Measurements from ENCODE around the gene ACP2.
A peak's percentile ranks its signal among the peaks of the same experiment; 100 is the strongest.
"Not testable (repeated sequence)": the region's sequence is repeated elsewhere in the genome, so short reads cannot be mapped to it uniquely, and the experiment has no call there.

Gene ACP2

DNA sequence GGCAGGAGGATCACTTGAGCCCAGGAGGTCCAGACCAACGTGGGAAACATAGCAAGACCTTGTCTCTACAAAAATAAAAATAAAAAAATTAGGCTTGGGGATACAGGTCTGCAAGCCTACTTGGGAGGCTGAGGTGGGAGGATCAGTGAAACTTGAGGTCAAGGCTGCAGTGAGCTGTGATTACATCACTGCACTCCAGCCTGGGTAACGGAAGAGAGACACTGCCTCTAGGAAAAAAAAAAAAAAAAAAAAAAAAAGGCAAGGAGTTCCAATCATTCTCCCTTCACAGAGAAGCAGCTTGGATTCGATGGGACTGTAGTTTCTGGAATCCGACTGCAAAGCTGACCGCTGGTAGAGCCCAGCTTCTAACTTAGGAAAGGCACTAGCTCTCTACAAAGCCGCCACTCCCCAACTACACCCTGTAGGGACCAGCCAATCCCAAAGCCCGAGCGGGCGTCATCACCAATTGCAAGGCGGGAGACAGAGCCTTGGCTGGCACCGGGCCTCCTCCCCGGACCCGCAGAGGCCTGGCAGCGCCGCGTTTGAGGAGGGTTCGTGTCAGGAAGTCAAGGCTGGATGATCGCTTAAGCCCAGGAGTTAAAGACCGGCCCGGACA, 34.6 kb downstream of the ACP2 start:
- Histone ChIP-seq H3K4me3 (ENCODE audit: low read length) (peak overlapping the region; percentile 71), H3K36me3 (ENCODE audit: insufficient read depth, low read length) (peaks cover 6% of the 10 kb centered on the region), H3K9ac (ENCODE audit: low read depth, low read length) (peak overlapping the region; percentile 87)

DNA sequence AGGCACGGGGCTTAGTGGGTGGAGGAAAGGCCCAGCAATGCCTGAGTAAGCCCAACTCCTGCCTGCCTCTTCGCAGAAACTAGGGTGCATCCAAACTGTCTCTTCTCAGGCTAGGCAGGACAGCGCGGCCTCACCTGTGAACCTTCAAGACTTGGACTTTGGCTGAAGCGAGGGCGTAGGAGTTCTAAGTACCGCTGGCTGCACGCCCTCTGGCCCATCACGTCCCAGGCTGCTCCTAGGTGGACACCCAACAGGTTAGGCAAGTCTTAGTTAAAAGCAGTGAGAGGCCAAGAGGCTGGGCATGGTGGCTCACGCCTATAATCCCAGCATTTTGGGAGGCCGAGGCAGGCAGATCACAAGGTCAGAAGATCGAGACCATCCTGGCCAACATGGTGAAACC, 35.7 kb downstream of the ACP2 start:
- Histone ChIP-seq H3K4me1 (ENCODE audit: control insufficient read depth, insufficient read depth, low read length) (peaks cover 25% of the 10 kb centered on the region), H3K4me3 (ENCODE audit: low read length) (no peak overlapping the region), H3K9me3 (replicated peaks; ENCODE audit: low read length) (no peaks in the 10 kb centered on the region), H3K36me3 (ENCODE audit: insufficient read depth, low read length) (peaks cover 2% of the 10 kb centered on the region), H3K9ac (ENCODE audit: low read depth, low read length) (no peak overlapping the region), H3K4me2 (ENCODE audit: low read length) (no peak overlapping the region), H3K27me3 (ENCODE audit: control insufficient read depth, insufficient read depth, low read length) (no peaks in the 10 kb centered on the region)

More for the DNA sequence above, 34.6 kb downstream of the ACP2 start:
- Histone ChIP-seq H3K27me3 (ENCODE audit: control insufficient read depth, insufficient read depth, low read length) (no peaks in the 10 kb centered on the region), H3K4me2 (ENCODE audit: low read length) (peak overlapping the region; percentile 84), H3K9me3 (replicated peaks; ENCODE audit: low read length) (no peaks in the 10 kb centered on the region), H3K4me1 (ENCODE audit: control insufficient read depth, insufficient read depth, low read length) (peaks cover 30% of the 10 kb centered on the region)

DNA sequence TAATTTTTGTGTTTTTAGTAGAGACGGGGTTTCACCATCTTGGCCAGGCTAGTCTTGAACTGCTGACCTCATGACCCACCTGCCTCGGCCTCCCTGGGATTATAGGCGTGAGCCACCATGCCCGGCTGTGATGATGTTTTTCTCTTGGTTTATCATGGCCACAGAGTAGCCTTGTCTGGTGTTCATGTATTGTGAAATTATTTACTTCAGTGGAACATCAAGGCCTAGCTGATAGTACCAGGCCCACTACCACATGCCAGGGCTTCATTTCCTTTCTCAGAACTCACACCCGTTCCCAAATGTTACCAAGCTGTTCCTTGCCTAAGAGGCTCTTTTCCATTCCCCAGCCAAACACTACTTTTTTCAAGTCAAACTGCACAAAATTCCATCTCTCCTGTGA, 40.0 kb downstream of the ACP2 start:
- no peak overlapping the region for H3K9ac ChIP-seq (ENCODE audit: low read depth, low read length)

DNA sequence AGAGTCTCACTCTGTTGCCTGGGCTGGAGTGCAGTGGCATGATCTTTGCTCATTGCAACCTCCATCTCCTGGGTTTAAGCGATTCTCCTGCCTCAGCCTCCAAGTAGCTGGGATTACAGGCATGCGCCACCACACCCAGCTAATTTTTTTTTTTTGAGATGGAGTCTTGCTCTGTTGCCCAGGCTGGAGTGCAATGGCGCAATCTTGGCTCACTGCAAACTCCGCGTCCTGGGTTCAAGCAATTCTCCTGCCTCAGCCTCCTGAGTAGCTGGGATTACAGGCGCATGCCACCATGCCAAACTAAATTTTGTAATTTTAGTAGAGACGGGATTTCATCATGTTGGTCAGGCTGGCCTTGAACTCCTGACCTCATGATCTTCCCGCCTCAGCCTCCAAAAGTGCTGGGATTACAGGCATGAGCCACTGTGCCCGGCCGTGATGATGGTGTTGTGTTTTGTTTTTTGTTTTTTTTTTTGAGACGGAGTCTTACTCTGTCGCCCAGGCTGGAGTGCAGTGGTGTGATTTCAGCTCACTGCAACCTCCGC, 40.5 kb downstream of the ACP2 start:
- not testable (repeated sequence) for H3K4me2 ChIP-seq (ENCODE audit: low read length); H3K9ac ChIP-seq (ENCODE audit: low read depth, low read length); H3K4me1 ChIP-seq (ENCODE audit: control insufficient read depth, insufficient read depth, low read length); H3K9me3 ChIP-seq (replicated peaks; ENCODE audit: low read length); H3K27me3 ChIP-seq (ENCODE audit: control insufficient read depth, insufficient read depth, low read length); H3K36me3 ChIP-seq (ENCODE audit: insufficient read depth, low read length); H3K4me3 ChIP-seq (ENCODE audit: low read length)

More for the DNA sequence above, 40.0 kb downstream of the ACP2 start:
- no peaks in the 10 kb centered on the region for H3K9me3 ChIP-seq (replicated peaks; ENCODE audit: low read length)
- no peaks in the 10 kb centered on the region for H3K27me3 ChIP-seq (ENCODE audit: control insufficient read depth, insufficient read depth, low read length)
- H3K4me1 ChIP-seq (ENCODE audit: control insufficient read depth, insufficient read depth, low read length): peaks cover 8% of the 10 kb centered on the region
- H3K4me3 ChIP-seq (ENCODE audit: low read length): no peak overlapping the region
- H3K4me2 ChIP-seq (ENCODE audit: low read length): no peak overlapping the region
- no peaks in the 10 kb centered on the region for H3K36me3 ChIP-seq (ENCODE audit: insufficient read depth, low read length)

DNA sequence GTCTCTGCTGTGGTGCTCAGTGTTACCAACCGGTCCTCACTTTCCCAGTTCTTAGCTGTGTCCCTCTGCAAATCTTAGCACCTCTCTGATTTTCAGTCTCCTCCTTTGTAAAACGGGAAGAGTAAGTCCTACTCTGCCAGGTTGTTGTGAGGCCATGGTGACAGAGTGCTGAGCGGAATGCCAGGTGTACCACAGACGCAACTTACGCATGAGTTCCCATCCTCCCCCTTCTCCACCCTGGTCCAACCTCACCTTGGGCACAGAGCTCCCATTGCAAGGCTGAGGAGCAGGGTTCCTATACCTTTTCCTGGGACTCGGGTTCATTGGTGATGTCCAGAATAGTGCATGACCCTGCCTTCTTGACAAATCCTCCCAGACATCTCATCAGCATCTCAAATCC, 41.2 kb downstream of the ACP2 start:
- Histone ChIP-seq H3K27me3 (ENCODE audit: control insufficient read depth, insufficient read depth, low read length) (peaks cover 1% of the 10 kb centered on the region), H3K4me3 (ENCODE audit: low read length) (no peak overlapping the region), H3K36me3 (ENCODE audit: insufficient read depth, low read length) (no peaks in the 10 kb centered on the region), H3K9ac (ENCODE audit: low read depth, low read length) (no peak overlapping the region), H3K4me2 (ENCODE audit: low read length) (no peak overlapping the region), H3K9me3 (replicated peaks; ENCODE audit: low read length) (no peaks in the 10 kb centered on the region), H3K4me1 (ENCODE audit: control insufficient read depth, insufficient read depth, low read length) (peaks cover 8% of the 10 kb centered on the region)

DNA sequence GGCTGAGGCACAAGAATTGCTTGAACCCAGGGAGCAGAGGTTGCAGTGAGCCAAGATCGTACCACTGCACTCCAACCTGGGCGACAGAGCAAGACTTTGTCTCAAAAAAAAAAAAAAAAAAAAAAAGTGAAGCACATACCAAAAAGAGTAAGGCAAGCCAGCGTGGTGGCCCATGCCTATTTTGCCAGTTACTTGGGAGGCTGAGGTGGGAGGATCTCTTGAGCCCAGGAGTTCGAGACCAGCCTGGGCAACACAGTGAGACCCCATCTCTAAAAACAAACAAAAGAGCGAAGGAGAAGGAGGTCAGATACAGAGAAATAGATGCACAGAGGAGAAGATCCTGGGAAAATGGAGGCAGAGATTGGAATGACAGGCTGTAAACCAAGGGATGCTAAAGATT, 42.0 kb downstream of the ACP2 start:
- not testable (repeated sequence) for H3K36me3 ChIP-seq (ENCODE audit: insufficient read depth, low read length); H3K4me3 ChIP-seq (ENCODE audit: low read length); H3K27me3 ChIP-seq (ENCODE audit: control insufficient read depth, insufficient read depth, low read length); H3K4me2 ChIP-seq (ENCODE audit: low read length); H3K4me1 ChIP-seq (ENCODE audit: control insufficient read depth, insufficient read depth, low read length); H3K9ac ChIP-seq (ENCODE audit: low read depth, low read length); H3K9me3 ChIP-seq (replicated peaks; ENCODE audit: low read length)

DNA sequence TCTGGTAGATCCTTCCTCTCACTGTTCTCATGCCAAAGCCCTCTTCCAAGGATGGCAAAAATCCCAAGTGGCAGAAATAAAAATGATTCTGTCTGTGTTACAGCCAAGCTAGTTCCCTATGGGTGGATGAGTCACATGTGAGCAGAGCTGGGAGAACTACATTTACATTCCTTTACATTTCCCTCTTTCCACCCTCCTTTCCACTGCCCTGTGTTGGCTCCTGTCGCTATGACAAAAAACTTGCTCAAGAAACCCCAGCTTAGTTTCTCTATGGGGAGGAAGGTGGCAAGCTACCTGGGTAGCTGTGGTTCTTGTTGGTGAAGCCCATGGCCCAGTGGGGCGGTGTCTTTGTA, 44.0 kb downstream of the ACP2 start:
- Histone ChIP-seq H3K36me3 (ENCODE audit: insufficient read depth, low read length) (no peaks in the 10 kb centered on the region), H3K9me3 (replicated peaks; ENCODE audit: low read length) (no peaks in the 10 kb centered on the region), H3K4me3 (ENCODE audit: low read length) (no peak overlapping the region), H3K4me2 (ENCODE audit: low read length) (no peak overlapping the region), H3K9ac (ENCODE audit: low read depth, low read length) (no peak overlapping the region), H3K27me3 (ENCODE audit: control insufficient read depth, insufficient read depth, low read length) (peaks cover 11% of the 10 kb centered on the region), H3K4me1 (ENCODE audit: control insufficient read depth, insufficient read depth, low read length) (peaks cover 8% of the 10 kb centered on the region)

DNA sequence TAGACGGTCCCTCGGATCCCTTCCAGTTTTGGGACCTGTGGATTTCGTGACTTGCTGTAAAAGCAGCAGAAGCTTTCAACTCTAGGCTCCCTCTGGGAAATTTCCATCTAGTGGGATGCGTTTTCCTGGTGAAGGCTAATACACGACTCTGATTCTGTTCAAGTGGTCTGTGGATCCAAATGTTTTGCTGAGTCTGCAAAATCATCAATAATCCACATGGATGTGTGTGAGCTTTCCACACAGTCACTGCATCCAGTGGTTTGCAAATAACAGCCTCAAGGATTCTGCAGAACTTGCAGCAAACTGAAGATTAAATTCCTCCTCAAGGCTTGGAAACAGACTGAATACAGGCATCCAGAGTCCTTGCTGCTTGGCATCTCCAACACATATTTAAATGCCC, 46.0 kb downstream of the ACP2 start:
- Histone ChIP-seq H3K4me2 (ENCODE audit: low read length) (no peak overlapping the region), H3K4me1 (ENCODE audit: control insufficient read depth, insufficient read depth, low read length) (peaks cover 8% of the 10 kb centered on the region), H3K36me3 (ENCODE audit: insufficient read depth, low read length) (no peaks in the 10 kb centered on the region), H3K4me3 (ENCODE audit: low read length) (no peak overlapping the region), H3K9me3 (replicated peaks; ENCODE audit: low read length) (no peaks in the 10 kb centered on the region), H3K9ac (ENCODE audit: low read depth, low read length) (no peak overlapping the region), H3K27me3 (ENCODE audit: control insufficient read depth, insufficient read depth, low read length) (peaks cover 11% of the 10 kb centered on the region)

DNA sequence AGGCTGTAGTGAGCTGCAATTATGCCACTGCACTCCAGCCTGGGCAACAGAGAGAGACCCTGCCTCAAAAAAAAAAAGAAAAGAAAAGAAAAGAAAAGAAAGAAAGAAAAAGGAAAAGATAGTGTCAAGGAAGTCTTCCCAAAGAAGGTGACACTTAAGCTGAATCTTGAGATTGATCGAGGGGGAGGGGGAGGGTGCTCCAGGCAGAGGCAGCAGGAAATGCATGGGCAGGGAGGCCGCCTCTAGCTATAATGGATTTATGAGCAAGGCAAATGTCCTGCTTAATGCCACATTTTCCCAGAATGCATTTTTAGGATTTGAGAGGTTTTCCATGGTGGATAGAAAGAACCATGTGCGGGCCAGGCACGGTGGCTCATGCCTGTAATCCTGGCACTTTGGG, 47.6 kb downstream of the ACP2 start:
- no peak overlapping the region for H3K4me2 ChIP-seq (ENCODE audit: low read length)
- H3K4me3 ChIP-seq (ENCODE audit: low read length): no peak overlapping the region
- peaks cover 8% of the 10 kb centered on the region for H3K4me1 ChIP-seq (ENCODE audit: control insufficient read depth, insufficient read depth, low read length)
- H3K36me3 ChIP-seq (ENCODE audit: insufficient read depth, low read length): no peaks in the 10 kb centered on the region
- no peak overlapping the region for H3K9ac ChIP-seq (ENCODE audit: low read depth, low read length)
- H3K9me3 ChIP-seq (replicated peaks; ENCODE audit: low read length): no peaks in the 10 kb centered on the region
- H3K27me3 ChIP-seq (ENCODE audit: control insufficient read depth, insufficient read depth, low read length): peaks cover 11% of the 10 kb centered on the region

DNA sequence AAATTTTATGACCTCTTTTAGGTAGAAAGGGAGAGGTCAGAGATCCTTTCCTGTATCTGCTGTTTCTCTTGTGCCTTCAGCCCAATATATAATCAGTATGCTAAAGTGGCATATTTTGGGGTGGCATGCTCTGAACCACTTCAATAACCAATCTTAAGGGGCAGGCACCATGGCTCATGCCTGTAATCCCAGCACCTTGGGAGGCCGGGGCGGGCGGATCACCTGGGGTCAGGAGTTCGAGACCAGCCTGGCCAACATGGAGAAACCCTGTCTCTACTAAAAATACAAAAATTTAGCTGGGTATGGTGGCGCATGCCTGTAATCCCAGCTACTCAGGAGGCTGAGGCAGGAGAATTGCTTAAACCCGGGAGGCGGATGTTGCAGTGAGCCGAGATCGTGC, 50.5 kb downstream of the ACP2 start:
- H3K4me3 ChIP-seq (ENCODE audit: low read length); H3K4me2 ChIP-seq (ENCODE audit: low read length); H3K36me3 ChIP-seq (ENCODE audit: insufficient read depth, low read length); H3K4me1 ChIP-seq (ENCODE audit: control insufficient read depth, insufficient read depth, low read length); H3K9me3 ChIP-seq (replicated peaks; ENCODE audit: low read length); H3K9ac ChIP-seq (ENCODE audit: low read depth, low read length): not testable (repeated sequence)
- peaks cover 14% of the 10 kb centered on the region for H3K27me3 ChIP-seq (ENCODE audit: control insufficient read depth, insufficient read depth, low read length)

DNA sequence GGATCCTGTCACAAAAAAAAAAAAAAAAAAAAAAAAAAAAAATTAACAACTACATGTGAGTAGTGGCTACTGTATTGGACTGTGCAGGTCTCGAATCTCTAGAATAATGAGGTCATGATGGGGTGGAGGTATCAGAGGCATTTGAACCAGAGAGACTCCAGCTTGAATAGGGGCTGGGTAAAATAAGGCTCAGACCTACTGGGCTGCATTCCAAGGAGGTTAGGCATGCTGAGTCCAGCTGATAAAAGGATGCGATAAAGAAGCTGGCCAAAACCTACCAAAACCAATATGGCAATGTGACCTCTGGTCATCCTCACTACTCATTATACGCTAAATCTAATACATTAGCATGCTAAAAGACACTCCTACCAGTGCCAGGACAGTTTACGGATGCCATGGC, 56.5 kb downstream of the ACP2 start:
- Histone ChIP-seq H3K4me3 (ENCODE audit: low read length) (no peak overlapping the region), H3K9me3 (replicated peaks; ENCODE audit: low read length) (no peaks in the 10 kb centered on the region), H3K4me2 (ENCODE audit: low read length) (no peak overlapping the region), H3K9ac (ENCODE audit: low read depth, low read length) (no peak overlapping the region), H3K27me3 (ENCODE audit: control insufficient read depth, insufficient read depth, low read length) (peaks cover 2% of the 10 kb centered on the region), H3K36me3 (ENCODE audit: insufficient read depth, low read length) (no peaks in the 10 kb centered on the region), H3K4me1 (ENCODE audit: control insufficient read depth, insufficient read depth, low read length) (peaks cover 18% of the 10 kb centered on the region)

DNA sequence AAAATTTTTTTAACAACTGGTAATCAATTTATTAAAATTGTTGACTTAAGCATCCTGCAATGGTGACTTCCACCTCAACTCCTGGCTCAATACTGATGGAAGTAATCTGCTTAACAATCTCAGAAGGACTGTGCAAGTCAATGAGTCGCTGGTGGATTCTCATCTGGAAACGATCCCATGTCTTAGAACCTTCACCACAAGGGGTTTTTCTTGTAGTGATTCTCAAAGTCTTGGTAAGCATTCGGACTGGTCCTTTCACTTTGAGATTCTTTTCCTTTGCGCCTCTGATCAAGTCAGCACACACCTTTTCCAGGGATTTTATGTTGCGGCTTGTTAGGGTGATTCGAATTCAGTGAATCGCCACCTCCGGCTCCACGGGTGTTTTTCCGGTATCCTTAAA, 57.5 kb downstream of the ACP2 start:
- not testable (repeated sequence) for H3K27me3 ChIP-seq (ENCODE audit: control insufficient read depth, insufficient read depth, low read length)
- H3K4me1 ChIP-seq (ENCODE audit: control insufficient read depth, insufficient read depth, low read length): peaks cover 25% of the 10 kb centered on the region

More for the DNA sequence above, 57.5 kb downstream of the ACP2 start:
- not testable (repeated sequence) for H3K4me2 ChIP-seq (ENCODE audit: low read length); H3K36me3 ChIP-seq (ENCODE audit: insufficient read depth, low read length); H3K4me3 ChIP-seq (ENCODE audit: low read length); H3K9me3 ChIP-seq (replicated peaks; ENCODE audit: low read length); H3K9ac ChIP-seq (ENCODE audit: low read depth, low read length)
